Activated CD4-positive, alpha-beta T cell treated with anti-CD3 and anti-CD28 coated beads for 1 hour (primary cell): Measurements from ENCODE around the gene B3GNT2.
"Not testable (repeated sequence)": the region's sequence is repeated elsewhere in the genome, so short reads cannot be mapped to it uniquely, and the experiment has no call there.

Experiments used
- DNase-seq: peaks from one replicate; pipeline ENCODE4 v3.0.0-alpha.2; 2020

The B3GNT2 gene

GRCh38 chr2:62185475-62186155, 10.3 kb upstream of the B3GNT2 start:
- DNase-seq: no peak

DNA sequence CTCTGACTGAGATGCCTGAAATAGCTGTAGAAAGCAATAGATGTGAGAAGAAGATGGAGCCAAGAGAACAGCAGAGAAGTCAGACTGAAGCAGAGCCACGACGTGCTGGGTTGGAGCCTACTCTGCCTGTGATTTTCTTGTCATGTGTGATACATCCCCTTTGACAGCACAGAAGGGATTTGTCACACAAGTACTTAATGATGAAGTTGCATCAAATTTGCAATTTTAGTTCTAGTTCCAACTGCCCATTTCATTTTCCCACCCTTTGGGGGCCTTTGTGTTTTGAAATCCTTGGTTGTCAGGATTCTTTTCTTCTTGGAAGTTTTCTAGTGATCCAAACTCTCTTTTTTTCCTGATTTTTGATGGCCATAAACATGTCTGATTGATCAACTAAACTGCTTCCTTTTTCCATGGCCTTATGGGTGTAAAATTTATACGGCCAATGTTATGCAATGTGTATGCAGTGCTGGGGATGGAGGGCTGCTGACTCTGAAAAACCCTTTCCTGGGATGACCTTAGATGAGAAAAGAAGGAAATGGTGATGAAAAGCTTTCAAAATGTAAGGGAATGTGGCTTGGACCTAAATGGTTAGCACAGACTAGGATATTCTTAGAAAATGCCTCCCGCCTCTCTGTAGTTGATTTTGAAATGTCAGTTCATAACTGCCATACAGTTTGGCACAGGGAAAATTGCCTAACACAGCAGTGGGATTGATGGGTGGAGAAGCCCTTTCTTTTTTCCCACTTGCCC, 9.6 kb upstream of the B3GNT2 start:
- DNase-seq: no peak

- no peak for DNase-seq
Measured at GRCh38 chr2:62187246-62187645, 8.7 kb upstream of the B3GNT2 start.

DNA sequence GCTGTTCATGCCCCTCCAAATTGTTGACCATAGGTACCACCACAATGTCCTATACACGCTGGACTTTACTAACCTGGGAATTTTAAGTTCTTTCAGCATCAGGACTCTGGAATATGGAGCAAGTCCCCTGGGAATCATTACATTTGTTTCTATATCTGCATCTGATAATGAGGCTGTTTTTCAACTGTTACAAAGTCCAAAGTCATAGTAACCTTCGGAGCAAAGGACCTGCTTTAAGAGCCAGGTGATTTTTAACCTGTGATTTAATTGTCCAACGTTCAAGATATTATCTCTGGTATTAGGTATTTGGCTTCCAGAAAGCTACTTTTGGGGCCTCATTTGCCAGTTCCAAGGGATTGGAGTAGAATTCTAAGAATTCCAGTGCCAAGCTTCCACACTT, 7.5 kb upstream of the B3GNT2 start:
- DNase-seq: no peak

DNA sequence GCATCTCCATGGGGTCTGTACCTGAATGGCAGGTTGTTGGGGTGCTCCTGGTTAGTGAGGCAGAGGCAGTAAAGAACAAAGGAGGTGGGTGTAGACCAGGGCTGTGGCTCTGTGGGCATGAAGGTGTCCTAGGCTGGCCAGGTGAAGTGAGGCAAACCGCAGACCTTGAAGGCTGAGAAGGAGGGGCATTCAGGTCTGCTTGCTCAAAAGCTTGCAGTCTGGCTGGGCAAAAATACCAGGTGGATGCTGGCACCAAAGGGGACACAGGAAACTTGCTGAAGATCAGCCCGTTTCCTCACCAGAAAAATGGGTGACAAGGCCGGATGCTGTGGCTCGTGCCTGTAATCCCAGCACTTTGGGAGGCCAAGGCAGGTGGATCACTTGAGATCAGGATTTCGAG, 6.7 kb upstream of the B3GNT2 start:
- DNase-seq: no peak

GRCh38 chr2:62192811-62193210, 3.1 kb upstream of the B3GNT2 start:
- no peak for DNase-seq

- DNase-seq: no peak
Measured at GRCh38 chr2:62194558-62195420, 1.1 kb upstream of the B3GNT2 start.

GRCh38 chr2:62196278-62196901, 475 bp downstream of the B3GNT2 start:
- peak; percentile 32 for DNase-seq

GRCh38 chr2:62197011-62197924, 1.4 kb downstream of the B3GNT2 start:
- DNase-seq: peak; percentile 14

- no peak for DNase-seq
Measured at GRCh38 chr2:62197925-62198633, 2.2 kb downstream of the B3GNT2 start.

DNA sequence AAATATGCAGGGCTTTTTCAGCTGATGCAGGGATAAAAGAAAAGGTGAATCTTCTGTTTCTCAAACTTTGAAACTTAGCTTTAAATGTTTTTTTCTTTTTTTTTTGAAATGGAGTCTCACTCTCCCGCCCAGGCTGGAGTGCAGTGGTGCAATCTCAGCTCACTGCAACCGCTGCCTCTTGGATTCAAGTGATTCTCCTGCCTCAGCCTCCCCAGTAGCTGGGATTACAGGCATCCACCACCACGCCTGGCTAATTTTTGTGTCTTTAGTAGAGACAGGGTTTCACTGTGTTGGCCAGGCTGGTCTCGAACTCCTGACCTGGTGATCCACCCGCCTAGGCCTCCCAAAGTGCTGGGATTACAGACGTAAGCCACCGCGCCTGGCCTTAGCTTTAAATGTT, 2.9 kb downstream of the B3GNT2 start:
- DNase-seq: not testable (repeated sequence)

GRCh38 chr2:62199392-62200125, 3.6 kb downstream of the B3GNT2 start:
- DNase-seq: no peak

DNA sequence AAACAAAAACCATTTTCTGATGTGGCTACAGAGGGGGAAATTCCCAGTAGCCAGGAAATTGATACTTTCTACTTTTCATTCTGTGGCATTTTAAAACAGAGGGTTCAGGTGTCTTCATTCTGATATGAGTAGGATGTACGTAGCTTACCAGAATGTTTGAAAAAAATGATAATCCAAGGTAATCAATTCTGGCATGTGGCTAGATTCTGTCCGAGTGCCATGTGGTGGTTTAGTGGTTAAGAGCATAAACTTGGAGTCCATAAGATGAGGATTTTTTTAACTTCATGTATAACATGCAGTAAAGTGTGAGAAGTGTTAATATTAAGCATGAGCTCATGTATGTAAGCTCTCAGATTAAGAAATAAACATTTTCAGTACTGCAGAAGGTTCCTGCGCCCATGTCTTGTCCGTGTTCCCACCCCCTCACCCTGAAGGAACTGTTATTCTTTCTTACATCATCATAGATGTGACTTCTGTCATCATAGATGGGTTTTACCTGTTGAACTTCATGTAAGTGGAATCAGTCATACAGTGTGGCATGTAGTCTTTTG, 4.5 kb downstream of the B3GNT2 start:
- DNase-seq: no peak

GRCh38 chr2:62200868-62201267, 5.0 kb downstream of the B3GNT2 start:
- DNase-seq: no peak

DNA sequence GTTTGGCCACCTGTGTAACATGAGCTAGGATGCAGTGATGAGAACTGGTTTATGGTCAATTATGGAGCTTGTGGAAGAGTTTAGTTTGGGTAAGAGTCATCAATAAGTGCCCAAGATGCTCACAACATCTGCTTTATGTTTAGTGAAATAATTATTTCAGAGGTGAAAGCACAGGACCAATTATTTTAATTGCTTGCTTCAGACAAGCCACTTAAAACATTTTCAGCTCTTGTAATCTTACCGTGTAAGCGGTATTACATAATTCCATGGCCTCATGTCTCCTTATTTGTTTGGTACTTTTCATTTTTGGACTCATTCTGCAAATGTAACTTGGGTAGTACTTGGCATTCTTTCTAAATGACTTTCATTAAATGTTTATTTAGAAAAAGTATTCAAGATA, 5.4 kb downstream of the B3GNT2 start:
- no peak for DNase-seq

DNA sequence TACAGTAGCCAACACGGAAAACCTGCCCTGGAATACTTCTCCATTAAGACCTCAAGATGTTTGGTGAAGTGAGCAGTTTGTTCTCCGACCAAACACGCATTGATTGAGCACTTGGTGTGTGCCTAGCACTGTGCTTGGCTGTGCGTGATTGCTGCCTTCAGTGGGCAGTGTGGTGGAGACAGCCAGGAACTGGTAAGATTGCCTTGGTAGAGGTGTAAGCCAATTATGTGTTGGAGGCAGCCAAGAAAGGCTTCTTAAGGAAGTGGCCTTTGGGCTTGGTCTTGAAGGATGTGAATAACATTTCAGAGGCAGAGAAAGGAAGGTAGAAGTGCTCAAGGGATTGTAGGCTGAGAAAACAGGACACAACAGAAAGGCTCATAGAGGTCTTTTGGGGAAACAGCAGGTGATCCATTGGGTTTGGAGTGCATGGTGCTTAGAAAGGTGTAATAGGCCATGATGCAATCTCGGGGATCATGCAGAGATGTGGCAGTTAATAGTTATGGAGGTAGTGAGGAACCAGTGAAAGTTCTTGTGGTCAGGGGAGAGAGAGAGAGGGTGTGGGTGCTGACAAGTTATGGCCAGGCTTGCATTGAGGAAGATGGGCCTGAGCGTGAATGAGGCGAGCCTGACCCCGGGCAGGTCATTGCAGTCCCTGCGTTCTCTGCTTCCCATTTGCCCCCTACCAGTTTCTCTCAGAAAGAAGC, 6.3 kb downstream of the B3GNT2 start:
- DNase-seq: no peak

- DNase-seq: no peak
Measured at GRCh38 chr2:62202729-62203128, 6.8 kb downstream of the B3GNT2 start.

DNA sequence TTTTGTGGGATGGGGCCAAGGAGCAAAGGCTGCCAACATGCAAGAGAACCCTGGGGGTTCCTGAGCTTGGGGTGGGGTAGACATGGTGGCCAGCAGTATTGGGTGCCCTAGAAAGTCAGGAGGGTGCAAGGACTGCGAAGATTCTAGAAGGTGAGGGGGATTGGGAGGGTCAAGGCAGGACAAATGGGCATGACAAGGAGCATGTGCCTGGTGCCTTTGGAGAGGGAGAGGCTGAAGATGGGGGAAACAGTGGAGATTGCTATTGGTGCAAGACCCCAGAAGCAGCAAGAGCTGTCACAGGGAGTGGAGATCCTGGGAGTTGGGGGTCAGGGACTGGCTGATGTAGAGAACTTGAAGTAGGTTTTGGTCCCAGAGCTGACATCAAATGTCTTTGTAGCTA, 7.5 kb downstream of the B3GNT2 start:
- DNase-seq: no peak

GRCh38 chr2:62204998-62205496, 9.1 kb downstream of the B3GNT2 start:
- no peak for DNase-seq
